IMR-90 (cell line): Measurements from ENCODE around the gene TAP2. TPM values are rescaled to one million over a fixed set of nuclear protein-coding genes. Genes with fewer than 3 reads are reported as not detected.

Source experiments
- ATAC-seq: fragments of 200-7000 bp; cut with Tn5 transposase; 2 replicates; pipeline ENCODE4 v1.9.1; 2020; ENCODE audit warnings: low read depth, mild to moderate bottlenecking, moderate library complexity
- BruUV-seq: library from RNA; stranded (reverse); fragments of 400-500 nt; replicated peaks from 2 replicates; lab custom pipeline; 2021; lab: Mats Ljungman, UMichigan
- CTCF ChIA-PET: fragments of 300-600 bp; formaldehyde crosslinking; extraction: SDS; loops from one replicate; lab custom pipeline; 2021; ENCODE audit warnings: antibody characterized with exemption; lab: Yijun Ruan, JAX
- POLR2A ChIA-PET: fragments of 300-600 bp; sonication (Branson Sonifier 250); formaldehyde crosslinking; loops from one replicate; lab custom pipeline; 2022; ENCODE audit warnings: antibody characterized with exemption; ENCODE audit not compliant: unreplicated experiment; lab: Charles Lee
- DNase-seq: peaks from one replicate; pipeline ENCODE4 v3.0.0; 2013
- H2AFZ ChIP-seq: replicated peaks from 2 replicates; pipeline ENCODE3; 2013; ENCODE audit warnings: low read length, mild to moderate bottlenecking; ENCODE audit not compliant: poor library complexity
- H2AK5ac ChIP-seq: 2 replicates; pipeline ENCODE4 v1.6.1; 2013; ENCODE audit warnings: low read depth, low read length, inconsistent platforms
- H2AK9ac ChIP-seq: replicated peaks from 2 replicates; pipeline ENCODE3; 2013; ENCODE audit warnings: mild to moderate bottlenecking, low read depth, low read length, moderate library complexity; ENCODE audit not compliant: poor library complexity
- H2BK120ac ChIP-seq: 2 replicates; pipeline ENCODE4 v1.6.1; 2013; ENCODE audit warnings: low read depth, low read length, inconsistent platforms
- H2BK15ac ChIP-seq: 3 replicates; pipeline ENCODE4 v1.6.1; 2013; ENCODE audit warnings: low read depth, low read length, inconsistent platforms
- H2BK20ac ChIP-seq: 2 replicates; pipeline ENCODE4 v1.6.1; 2013; ENCODE audit warnings: low read depth, mild to moderate bottlenecking, inconsistent platforms, low read length, moderate library complexity
- H2BK5ac ChIP-seq: 2 replicates; pipeline ENCODE4 v1.6.1; 2013; ENCODE audit warnings: mild to moderate bottlenecking, low read depth, low read length, inconsistent platforms; ENCODE audit not compliant: poor library complexity, severe bottlenecking
- H3K14ac ChIP-seq: replicated peaks from 2 replicates; pipeline ENCODE4 v1.6.1; 2013; ENCODE audit warnings: low read depth, low read length, inconsistent platforms
- H3K18ac ChIP-seq: 2 replicates; pipeline ENCODE4 v1.6.1; 2013; ENCODE audit warnings: low read depth, low read length, control low read depth
- H3K23ac ChIP-seq: 2 replicates; pipeline ENCODE4 v1.6.1; 2013; ENCODE audit warnings: low read depth, low read length, inconsistent platforms
- H3K27ac ChIP-seq: 2 replicates; pipeline ENCODE4 v1.5.1; 2013; ENCODE audit warnings: mild to moderate bottlenecking, control low read depth, low read length; ENCODE audit not compliant: insufficient read depth
- H3K27me3 ChIP-seq: 2 replicates; pipeline ENCODE4 v1.6.1; 2013; ENCODE audit warnings: low read length; ENCODE audit not compliant: control insufficient read depth, insufficient read depth
- H3K36me3 ChIP-seq: 2 replicates; pipeline ENCODE4 v1.6.1; 2013; ENCODE audit warnings: low read length, mixed read lengths; ENCODE audit not compliant: control insufficient read depth, insufficient read depth
- H3K4ac ChIP-seq: 2 replicates; pipeline ENCODE4 v1.6.1; 2013; ENCODE audit warnings: low read depth, low read length, inconsistent platforms
- H3K4me1 ChIP-seq: 2 replicates; pipeline ENCODE4 v1.6.1; 2013; ENCODE audit warnings: low read length, mixed read lengths; ENCODE audit not compliant: control insufficient read depth, insufficient read depth
- H3K4me2 ChIP-seq: 2 replicates; pipeline ENCODE4 v1.6.1; 2013; ENCODE audit warnings: low read depth, mild to moderate bottlenecking, control low read depth, low read length, moderate library complexity
- H3K4me3 ChIP-seq: 2 replicates; pipeline ENCODE4 v1.5.1; 2013; ENCODE audit warnings: low read depth, mild to moderate bottlenecking, control low read depth, low read length, moderate library complexity; ENCODE audit not compliant: insufficient read depth
- H3K56ac ChIP-seq: 2 replicates; pipeline ENCODE4 v1.6.1; 2013; ENCODE audit warnings: low read length, inconsistent platforms; ENCODE audit not compliant: insufficient read depth; ENCODE audit errors: extremely low read depth
- H3K79me1 ChIP-seq, 2 experiments: 2 replicates each; pipeline ENCODE4 v1.6.1; 2013; ENCODE audit warnings: low read length in 2 of 2, inconsistent platforms in 1 of 2, low read depth in 1 of 2
- H3K9ac ChIP-seq: 2 replicates; pipeline ENCODE4 v1.6.1; 2013; ENCODE audit warnings: low read depth, low read length, control low read depth
- H3K9me1 ChIP-seq: 2 replicates; pipeline ENCODE4 v1.6.1; 2013; ENCODE audit warnings: low read length, inconsistent platforms; ENCODE audit not compliant: insufficient read depth
- H3K9me3 ChIP-seq: 2 replicates; pipeline ENCODE4 v1.6.1; 2013; ENCODE audit warnings: low read length; ENCODE audit not compliant: control insufficient read depth, insufficient read depth
- H4K20me1 ChIP-seq: 2 replicates; pipeline ENCODE4 v1.6.1; 2013; ENCODE audit warnings: low read length, inconsistent platforms; ENCODE audit not compliant: insufficient read depth
- H4K5ac ChIP-seq: 2 replicates; pipeline ENCODE4 v1.6.1; 2013; ENCODE audit warnings: mild to moderate bottlenecking, low read depth, low read length, control low read depth
- H4K8ac ChIP-seq, 2 experiments: 2 replicates each; pipeline ENCODE4 v1.6.1; 2013; ENCODE audit warnings: low read depth in 2 of 2, low read length in 2 of 2, control low read depth in 1 of 2, inconsistent platforms in 1 of 2
- H4K91ac ChIP-seq: 2 replicates; pipeline ENCODE4 v1.6.1; 2013; ENCODE audit warnings: low read depth, low read length, inconsistent platforms; ENCODE audit not compliant: insufficient read depth
- BHLHE40 ChIP-seq: fragments of 150-350 bp; IDR thresholded peaks from 2 replicates; pipeline ENCODE4 v1.6.1; 2016; ENCODE audit warnings: mild to moderate bottlenecking, low read depth, low read length
- FOS ChIP-seq: fragments of 150-350 bp; IDR thresholded peaks from 2 replicates; pipeline ENCODE4 v1.6.1; 2016; ENCODE audit warnings: low read depth, low read length
- MAFK ChIP-seq: IDR thresholded peaks from 2 replicates; pipeline ENCODE4 v1.6.1; 2012; ENCODE audit warnings: low read depth, low read length, improper control_type of control experiment
- NFE2L2 ChIP-seq: fragments of 150-350 bp; IDR thresholded peaks from 2 replicates; pipeline ENCODE4 v1.6.1; 2016; ENCODE audit warnings: low read depth, mild to moderate bottlenecking, low read length
- POLR2A ChIP-seq: IDR thresholded peaks from 2 replicates; pipeline ENCODE4 v1.6.1; 2012; ENCODE audit warnings: mild to moderate bottlenecking, low read depth, low read length
- RCOR1 ChIP-seq: IDR thresholded peaks from 2 replicates; pipeline ENCODE4 v1.6.1; 2012; ENCODE audit warnings: mild to moderate bottlenecking, low read length, improper control_type of control experiment; ENCODE audit not compliant: insufficient replicate concordance
- RFX5 ChIP-seq: IDR thresholded peaks from 2 replicates; pipeline ENCODE4 v1.8.0; 2012; ENCODE audit warnings: low read depth, mild to moderate bottlenecking, low read length, moderate library complexity
- SMC3 ChIP-seq: fragments of 150-350 bp; IDR thresholded peaks from 2 replicates; pipeline ENCODE4 v1.6.1; 2016; ENCODE audit warnings: low read depth, mild to moderate bottlenecking, antibody characterized with exemption, low read length, moderate library complexity
- WGBS, 2 experiments: methylation state at CpG; one replicate each; pipeline versions ENCODE4 v1.1.5 to v1.1.7; 2013; ENCODE audit warnings: missing lambda C conversion rate in 2 of 2; ENCODE audit not compliant: insufficient read length in 1 of 2; ENCODE audit errors: extremely low coverage in 2 of 2; 5-methylcytosine and 5-hydroxymethylcytosine counted together
- dilution Hi-C: fragments of 300-500 bp; cut with HindIII; formaldehyde crosslinking; loops from one replicate; pipeline ENCODE4 v1.14.3; 2018; ENCODE audit warnings: low sequenced_read_pairs; ENCODE audit not compliant: unreplicated experiment
- in situ Hi-C: fragments of 300-500 bp; cut with MboI; formaldehyde crosslinking; loops from 3 replicates; pipeline ENCODE4 v1.14.3; 2019; ENCODE audit warnings: low sequenced_read_pairs, inconsistent platforms, mixed read lengths
- intact Hi-C: fragments of 100-400 bp; cut with micrococcal nuclease; formaldehyde crosslinking; loops from 2 replicates; pipeline ENCODE4 v1.10.0; 2022
- polyA plus RNA-seq, 3 experiments: library from polyadenylated mRNA; depleted of rRNA; stranded (reverse); fragments of >200 nt; gene quantifications; 2 replicates each; pipeline ENCODE4 v1.2.3, GENCODE V29; 2012; ENCODE audit warnings: low replicate concordance in 1 of 3
- total RNA-seq: library from RNA; depleted of rRNA; stranded (reverse); fragments of >200 nt; gene quantifications from 2 replicates; pipeline ENCODE4 v1.2.3, GENCODE V29; 2012
- TF ChIP-seq, protein P1 (sequence below): fragments of 150-350 bp; IDR thresholded peaks from 2 replicates; pipeline ENCODE4 v1.6.1; 2017; ENCODE audit warnings: mild to moderate bottlenecking, antibody characterized with exemption, low read length, low read depth
- TF ChIP-seq, protein P2 (sequence below): fragments of 150-350 bp; IDR thresholded peaks from 2 replicates; pipeline ENCODE4 v1.6.1; 2016; ENCODE audit warnings: low read depth, mild to moderate bottlenecking, low read length, moderate library complexity, borderline replicate concordance

Gene TAP2
- total and polyA plus RNA-seq, 2 of the 4 experiments (the other 2 are of a cell fraction): 6.6 to 11.4 TPM

DNA sequence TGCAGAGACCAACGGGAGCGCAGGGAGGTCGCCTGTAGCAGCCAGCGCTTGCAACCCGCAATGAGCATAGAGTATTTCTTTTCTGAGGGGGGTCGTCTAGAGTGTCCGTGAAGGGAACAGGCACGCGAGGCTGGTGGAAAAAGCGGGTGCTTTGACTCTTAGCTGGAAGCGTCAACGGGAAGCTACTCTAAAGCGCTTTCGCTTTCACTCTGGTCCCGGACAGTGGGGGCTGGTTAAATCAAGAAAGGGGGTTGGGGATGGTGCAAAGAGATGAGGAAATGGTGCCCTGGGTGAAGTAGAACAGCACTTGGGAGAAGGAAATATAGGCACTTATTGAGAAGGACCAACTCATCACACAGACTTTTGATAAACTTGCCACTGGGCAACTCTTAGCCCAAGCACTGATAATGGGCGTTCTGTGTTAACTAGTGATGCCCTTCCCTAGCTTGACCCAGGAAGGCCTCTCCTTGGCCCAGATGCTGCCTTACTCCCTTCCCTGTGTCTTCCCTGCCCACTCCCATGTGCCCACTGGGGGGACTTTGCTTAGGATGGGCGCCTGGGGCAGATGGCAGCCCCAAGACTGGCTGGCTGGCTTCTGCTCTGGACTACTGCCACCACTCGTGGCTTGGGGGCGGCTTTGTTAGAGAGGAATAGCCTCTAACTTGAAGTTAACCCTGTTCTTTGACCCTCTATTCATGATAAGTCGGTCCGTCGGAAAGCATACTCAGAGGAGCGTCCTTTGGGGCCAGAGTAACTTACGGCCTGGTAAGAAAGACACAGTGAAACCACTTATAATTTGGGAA lies 16.0 kb upstream of the TAP2 start:
- Histone ChIP-seq H2AK9ac (peak overlapping the region; percentile 94), H3K4me2 (peak overlapping the region; percentile 88), H4K91ac (peak overlapping the region; percentile 50; the same call in 1 of the 2 replicates), H2AK5ac (no peak overlapping the region), H2BK120ac (peak overlapping the region; percentile 34; the same call in 1 of the 2 replicates), H3K14ac (peak overlapping the region; percentile 61), H3K9ac (peak overlapping the region; percentile 38), H3K4me3 (peak overlapping the region; percentile 57), H3K56ac (peak overlapping the region; percentile 11; the same call in 1 of the 2 replicates), H3K9me3 (no peaks in the 10 kb centered on the region), H4K8ac (peak overlapping the region; percentile 4 to 41; a peak in 2 of 4 replicates), H3K9me1 (peaks cover 18% of the 10 kb centered on the region), H2BK5ac (peak overlapping the region; percentile 10), H3K27ac (peak overlapping the region; percentile 8), H3K4ac (peak overlapping the region; percentile 12), H3K23ac (peak overlapping the region; percentile 75), H4K5ac (peak overlapping the region; percentile 45; the same call in 1 of the 2 replicates), H2BK15ac (no peak overlapping the region), H3K79me1 (peaks cover 8 to 39% of the 10 kb centered on the region in 2 experiments), H3K18ac (peak overlapping the region; percentile 53; the same call in 1 of the 2 replicates), H3K4me1 (peaks cover 4% of the 10 kb centered on the region), H2BK20ac (no peak overlapping the region), H3K36me3 (peaks cover 12% of the 10 kb centered on the region), H2AFZ (peak overlapping the region; percentile 99), H4K20me1 (no peaks in the 10 kb centered on the region), H3K27me3 (no peaks in the 10 kb centered on the region)
- in situ Hi-C loops (no loop called here), intact Hi-C loops (loop anchor here (1.0 kb wide), 2 partner anchors 10 to 16 kb away; partner anchors contain the start of genes PSMB8 and TAP2), dilution Hi-C loops (no loop called here)
- ATAC-seq: peak; percentile 8
- DNase-seq: peak; percentile 33
- 16% methylated on average over 11 of the region's 24 CpGs; no CpG with 5 or more reads in 1 of the 2 experiments for WGBS, 2 experiments
- ChIA-PET CTCF (interaction anchor here (0.5 to 4.4 kb wide), 4 partner anchors 12 to 16 kb away, joined by 4 to 44 read pairs (median 10); partner anchors contain the start of gene TAP2), POLR2A (interaction anchor here (0.9 to 1.9 kb wide), 3 partner anchors 15 to 117 kb away, joined by 3 to 9 read pairs (median 6); partner anchors contain the start of gene TAP2)
- TF ChIP-seq SMC3 (no peak), POLR2A (no peak), FOS (no peak), RFX5 (no peak), MAFK (no peak), NFE2L2 (no peak), BHLHE40 (no peak), RCOR1 (no peak)
- TF ChIP-seq, protein P1, sequence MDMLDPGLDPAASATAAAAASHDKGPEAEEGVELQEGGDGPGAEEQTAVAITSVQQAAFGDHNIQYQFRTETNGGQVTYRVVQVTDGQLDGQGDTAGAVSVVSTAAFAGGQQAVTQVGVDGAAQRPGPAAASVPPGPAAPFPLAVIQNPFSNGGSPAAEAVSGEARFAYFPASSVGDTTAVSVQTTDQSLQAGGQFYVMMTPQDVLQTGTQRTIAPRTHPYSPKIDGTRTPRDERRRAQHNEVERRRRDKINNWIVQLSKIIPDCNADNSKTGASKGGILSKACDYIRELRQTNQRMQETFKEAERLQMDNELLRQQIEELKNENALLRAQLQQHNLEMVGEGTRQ: no peak
- TF ChIP-seq, protein P2, sequence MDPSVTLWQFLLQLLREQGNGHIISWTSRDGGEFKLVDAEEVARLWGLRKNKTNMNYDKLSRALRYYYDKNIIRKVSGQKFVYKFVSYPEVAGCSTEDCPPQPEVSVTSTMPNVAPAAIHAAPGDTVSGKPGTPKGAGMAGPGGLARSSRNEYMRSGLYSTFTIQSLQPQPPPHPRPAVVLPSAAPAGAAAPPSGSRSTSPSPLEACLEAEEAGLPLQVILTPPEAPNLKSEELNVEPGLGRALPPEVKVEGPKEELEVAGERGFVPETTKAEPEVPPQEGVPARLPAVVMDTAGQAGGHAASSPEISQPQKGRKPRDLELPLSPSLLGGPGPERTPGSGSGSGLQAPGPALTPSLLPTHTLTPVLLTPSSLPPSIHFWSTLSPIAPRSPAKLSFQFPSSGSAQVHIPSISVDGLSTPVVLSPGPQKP: no peak
- BruUV-seq: no TSS peak
